ENCODE data around the gene ADK.
"Not testable (repeated sequence)": the region's sequence is repeated elsewhere in the genome, so short reads cannot be mapped to it uniquely, and the experiment has no call there.

Gene ADK

DNA sequence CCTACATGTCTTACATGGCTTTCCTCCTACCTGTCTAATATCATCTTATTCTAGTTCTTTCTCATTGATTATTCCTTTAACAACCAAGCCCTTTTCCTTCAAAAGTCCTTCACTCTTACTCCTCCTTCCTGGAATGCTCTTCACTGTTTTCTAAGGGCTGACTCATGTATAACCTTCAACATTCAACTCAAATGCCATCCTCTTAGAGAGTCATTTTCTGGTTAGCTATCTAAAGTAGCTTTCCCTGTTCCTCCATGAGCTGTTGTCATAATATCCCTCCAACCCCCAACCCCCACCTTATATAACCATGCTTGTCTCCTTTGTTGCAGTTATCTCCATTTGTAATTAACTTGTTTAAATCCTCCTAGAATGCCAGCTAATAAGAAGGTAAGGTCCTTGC, 286.8 kb downstream of the ADK start:
- DNase-seq (ENCODE audit: low spot score in 2 of 2) (no peak), ATAC-seq (no peak)
- H3K9me3 Mint-ChIP-seq, result no peaks in the 10 kb centered on the region
- H3K27ac Mint-ChIP-seq, result no peak overlapping the region
- H3K4me1 Mint-ChIP-seq, result no peaks in the 10 kb centered on the region
- no peak overlapping the region for H3K4me3 Mint-ChIP-seq
- no peaks in the 10 kb centered on the region for H3K36me3 Mint-ChIP-seq

- no peak for ATAC-seq
- H3K27ac Mint-ChIP-seq, result no peak overlapping the region
- H3K36me3 Mint-ChIP-seq, result no peaks in the 10 kb centered on the region
- H3K9me3 Mint-ChIP-seq, result no peaks in the 10 kb centered on the region
- H3K4me3 Mint-ChIP-seq, result no peak overlapping the region
- no peak for DNase-seq (ENCODE audit: low spot score in 2 of 2)
- no peaks in the 10 kb centered on the region for H3K4me1 Mint-ChIP-seq
These were observed 288.2 kb downstream of the ADK start for GRCh38 chr10:74439213-74439612.

DNA sequence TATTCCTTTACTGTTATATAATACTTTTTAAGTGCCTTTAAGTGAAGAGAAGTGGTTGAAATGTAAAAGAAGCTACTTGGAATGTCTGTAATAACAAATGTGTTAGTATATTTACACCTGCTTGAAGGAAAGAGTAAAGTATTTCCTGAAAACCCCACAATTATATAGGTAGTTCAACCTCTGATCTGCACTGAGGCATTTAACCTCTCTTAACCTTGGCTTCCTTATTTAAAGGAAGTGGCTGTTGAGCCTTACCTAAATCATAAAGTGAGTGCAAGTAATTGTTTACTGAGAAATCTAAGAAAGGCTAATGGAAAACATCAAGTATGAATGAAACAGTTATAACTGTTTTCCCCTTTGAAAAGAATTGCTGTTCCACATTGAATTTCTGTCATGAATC, 294.5 kb downstream of the ADK start:
- Mint-ChIP-seq H3K36me3 (peaks cover 6% of the 10 kb centered on the region), H3K9me3 (no peaks in the 10 kb centered on the region), H3K27ac (no peak overlapping the region), H3K4me3 (no peak overlapping the region), H3K4me1 (no peaks in the 10 kb centered on the region)
- DNase-seq (ENCODE audit: low spot score in 2 of 2) (no peak), ATAC-seq (no peak)

- Mint-ChIP-seq H3K27ac (no peak overlapping the region), H3K36me3 (peaks cover 12% of the 10 kb centered on the region), H3K9me3 (no peaks in the 10 kb centered on the region), H3K4me3 (no peak overlapping the region), H3K4me1 (peaks cover 6% of the 10 kb centered on the region)
- no peak for ATAC-seq
- no peak for DNase-seq (ENCODE audit: low spot score in 2 of 2)
These were observed 299.6 kb downstream of the ADK start for GRCh38 chr10:74450602-74451001.

DNA sequence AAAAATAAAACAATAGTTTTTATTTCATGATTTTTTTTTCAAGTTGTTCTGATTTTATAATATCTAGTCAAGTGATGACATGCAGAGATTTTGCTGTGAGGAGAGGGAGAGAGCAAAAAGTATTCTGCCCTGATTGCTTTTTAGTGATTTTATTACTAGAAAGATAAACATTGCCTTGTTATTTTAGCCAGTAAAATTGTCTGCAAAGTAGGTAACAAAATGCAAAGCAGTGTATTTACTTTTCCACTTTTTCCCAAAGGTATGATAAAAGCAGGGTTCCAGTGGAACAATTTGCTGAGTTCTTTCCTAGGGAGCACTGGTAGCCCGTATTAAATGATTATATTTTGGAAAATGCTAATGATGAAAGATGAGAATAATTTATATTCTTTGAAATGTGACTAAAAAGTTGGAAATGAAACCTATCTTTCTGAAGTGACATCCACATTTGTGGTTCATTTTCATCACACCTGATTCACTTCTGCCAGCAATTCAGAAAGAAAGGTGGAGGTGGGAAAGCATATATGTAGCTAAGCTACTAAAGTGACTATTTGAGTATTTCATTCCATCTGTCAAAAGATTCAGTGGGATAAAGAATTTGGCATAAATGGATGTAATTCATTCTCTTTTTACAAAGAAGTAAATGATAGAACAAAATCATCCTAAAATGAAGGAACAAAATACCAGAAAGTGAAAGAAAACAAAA, 300.3 kb downstream of the ADK start:
- Mint-ChIP-seq H3K4me1 (peaks cover 6% of the 10 kb centered on the region), H3K27ac (no peak overlapping the region), H3K9me3 (no peaks in the 10 kb centered on the region), H3K36me3 (peaks cover 12% of the 10 kb centered on the region), H3K4me3 (no peak overlapping the region)
- ATAC-seq (no peak), DNase-seq (ENCODE audit: low spot score in 2 of 2) (no peak)

- ATAC-seq, result no peak
- no peak overlapping the region for H3K4me3 Mint-ChIP-seq
- no peak for DNase-seq (ENCODE audit: low spot score in 2 of 2)
- H3K27ac Mint-ChIP-seq, result no peak overlapping the region
- peaks cover 5% of the 10 kb centered on the region for H3K9me3 Mint-ChIP-seq
- H3K4me1 Mint-ChIP-seq, result peaks cover 6% of the 10 kb centered on the region
- peaks cover 12% of the 10 kb centered on the region for H3K36me3 Mint-ChIP-seq
These were observed 302.1 kb downstream of the ADK start for GRCh38 chr10:74453169-74453568.

DNA sequence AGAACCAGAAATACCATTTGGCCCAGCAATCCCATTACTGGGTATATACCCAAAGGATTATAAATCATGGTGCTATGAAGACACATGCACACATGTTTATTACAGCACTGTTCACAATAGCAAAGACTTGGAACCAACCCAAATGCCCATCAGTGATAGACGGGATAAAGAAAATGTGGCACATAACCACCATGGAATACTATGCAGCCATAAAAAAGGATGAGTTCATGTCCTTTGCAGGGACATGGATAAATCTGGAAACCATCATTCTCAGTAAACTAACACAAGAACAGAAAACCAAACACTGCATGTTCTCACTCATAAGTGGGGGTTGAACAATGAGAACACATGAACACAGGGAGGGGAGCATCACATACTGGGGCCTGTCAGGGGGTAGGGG, 306.5 kb downstream of the ADK start:
- DNase-seq (ENCODE audit: low spot score in 2 of 2); ATAC-seq; H3K36me3 Mint-ChIP-seq; H3K9me3 Mint-ChIP-seq; H3K4me3 Mint-ChIP-seq; H3K27ac Mint-ChIP-seq; H3K4me1 Mint-ChIP-seq: not testable (repeated sequence)

DNA sequence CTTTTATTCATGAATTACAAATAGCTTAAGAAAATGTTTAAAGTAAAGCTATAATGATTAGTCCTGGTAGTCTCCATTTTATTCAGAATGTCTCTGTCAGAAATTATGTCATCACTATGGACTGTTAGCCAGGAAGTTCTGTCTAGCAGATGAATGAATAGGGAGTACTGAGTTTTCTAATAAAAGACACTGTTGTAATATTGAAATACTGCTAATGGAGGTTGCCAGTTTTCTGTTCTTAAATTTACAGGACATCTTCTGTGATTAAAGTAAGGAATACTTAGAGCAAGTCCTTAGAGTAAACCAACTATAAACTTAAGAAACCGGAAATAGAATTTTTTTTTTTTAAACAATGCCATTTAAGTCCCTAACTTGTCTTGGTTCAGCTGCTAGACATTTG, 309.8 kb downstream of the ADK start:
- no peak overlapping the region for H3K27ac Mint-ChIP-seq
- no peaks in the 10 kb centered on the region for H3K36me3 Mint-ChIP-seq
- H3K9me3 Mint-ChIP-seq, result peaks cover 5% of the 10 kb centered on the region
- DNase-seq (ENCODE audit: low spot score in 2 of 2) (no peak), ATAC-seq (no peak)
- H3K4me1 Mint-ChIP-seq, result no peaks in the 10 kb centered on the region
- H3K4me3 Mint-ChIP-seq, result no peak overlapping the region

DNA sequence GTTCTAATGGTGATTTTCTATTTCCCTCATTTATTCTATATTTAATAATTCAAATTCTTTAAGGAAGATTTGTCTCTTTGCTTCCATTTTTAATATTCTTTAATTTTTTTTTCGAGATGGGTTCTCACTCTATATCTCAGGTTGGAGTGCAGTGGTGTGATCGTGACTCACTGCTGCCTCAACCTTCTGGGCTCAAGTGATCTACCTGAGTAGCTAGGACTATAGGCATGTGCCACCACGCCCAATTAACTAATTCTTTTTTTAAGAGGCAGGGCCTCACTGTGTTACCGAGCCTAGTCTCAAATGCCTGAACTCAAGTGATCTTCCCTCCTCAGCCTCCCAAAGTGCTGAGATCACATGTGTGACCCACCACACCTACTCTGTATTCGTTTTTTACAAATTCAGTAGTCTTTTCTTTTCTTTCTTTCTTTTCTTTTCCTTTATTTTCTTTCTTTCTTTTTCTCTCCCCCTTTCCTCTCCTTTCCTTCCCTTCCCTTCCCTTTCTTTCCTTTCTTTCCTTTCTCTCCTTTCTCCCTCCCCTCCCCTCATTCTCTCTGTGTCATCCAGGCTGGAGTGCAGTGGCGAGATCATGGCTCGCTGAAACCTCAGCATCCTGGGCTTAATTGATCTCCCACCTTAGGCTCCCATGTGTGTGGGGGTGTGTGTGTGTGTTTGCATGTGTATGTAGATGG, 323.1 kb downstream of the ADK start:
- H3K9me3 Mint-ChIP-seq, result no peaks in the 10 kb centered on the region
- H3K27ac Mint-ChIP-seq, result no peak overlapping the region
- H3K36me3 Mint-ChIP-seq, result peaks cover 18% of the 10 kb centered on the region
- DNase-seq (ENCODE audit: low spot score in 2 of 2) (no peak), ATAC-seq (no peak)
- no peak overlapping the region for H3K4me3 Mint-ChIP-seq
- H3K4me1 Mint-ChIP-seq, result peaks cover 6% of the 10 kb centered on the region

DNA sequence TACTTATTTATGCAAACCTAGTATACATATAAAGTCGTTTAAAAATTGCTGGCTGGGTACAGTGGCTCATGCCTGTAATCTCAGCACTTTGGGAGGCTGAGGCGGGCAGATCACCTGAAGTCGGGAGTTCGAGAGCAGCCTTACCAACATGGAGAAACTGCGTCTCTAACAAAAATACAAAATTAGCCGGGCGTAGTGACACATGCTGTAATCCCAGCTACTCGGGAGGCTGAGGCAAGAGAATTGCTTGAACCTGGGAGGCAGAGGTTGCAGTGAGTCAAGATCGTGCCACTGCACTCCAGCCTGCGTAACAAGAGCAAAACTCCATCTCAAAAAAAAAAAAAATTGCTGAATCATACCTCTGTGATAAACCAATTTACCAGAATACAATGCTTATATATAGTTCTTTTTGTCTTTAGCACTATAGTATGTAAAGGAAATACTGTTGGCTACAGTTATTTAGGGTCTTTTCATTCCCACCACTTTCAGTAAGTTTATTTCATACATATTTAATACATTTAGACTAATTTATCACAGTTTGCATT, 325.2 kb downstream of the ADK start:
- H3K4me3 Mint-ChIP-seq; DNase-seq (ENCODE audit: low spot score in 2 of 2); ATAC-seq; H3K27ac Mint-ChIP-seq; H3K4me1 Mint-ChIP-seq; H3K9me3 Mint-ChIP-seq: not testable (repeated sequence)
- peaks cover 12% of the 10 kb centered on the region for H3K36me3 Mint-ChIP-seq

- Mint-ChIP-seq H3K27ac (no peak overlapping the region), H3K36me3 (no peaks in the 10 kb centered on the region), H3K4me3 (no peak overlapping the region), H3K4me1 (no peaks in the 10 kb centered on the region), H3K9me3 (no peaks in the 10 kb centered on the region)
- no peak for ATAC-seq
- DNase-seq (ENCODE audit: low spot score in 2 of 2), result no peak
These were observed 329.8 kb downstream of the ADK start for GRCh38 chr10:74480778-74481177.

- H3K4me1 Mint-ChIP-seq, result no peaks in the 10 kb centered on the region
- H3K9me3 Mint-ChIP-seq, result no peaks in the 10 kb centered on the region
- H3K4me3 Mint-ChIP-seq, result no peak overlapping the region
- no peak overlapping the region for H3K27ac Mint-ChIP-seq
- ATAC-seq, result no peak
- no peak for DNase-seq (ENCODE audit: low spot score in 2 of 2)
- no peaks in the 10 kb centered on the region for H3K36me3 Mint-ChIP-seq
These were observed 332.3 kb downstream of the ADK start for GRCh38 chr10:74483356-74483755.

DNA sequence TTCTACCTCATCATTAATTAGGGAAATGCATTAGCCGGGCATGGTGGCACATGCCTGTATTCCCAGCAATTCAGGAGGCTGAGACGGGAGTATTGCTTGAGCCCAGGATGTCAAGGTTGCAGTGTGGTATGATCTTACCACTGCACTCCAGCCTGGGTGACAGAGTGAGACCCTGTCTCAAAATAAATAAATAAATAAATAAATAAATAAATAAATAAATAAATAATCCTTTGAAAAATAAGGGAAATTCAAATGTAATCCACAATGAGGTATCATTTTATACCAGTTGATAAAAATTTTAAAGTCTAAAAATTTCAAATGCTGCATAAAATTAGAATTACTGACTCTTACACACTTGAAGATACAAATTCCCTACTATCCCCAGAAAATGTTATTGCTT, 334.3 kb downstream of the ADK start:
- Mint-ChIP-seq H3K27ac (no peak overlapping the region), H3K9me3 (no peaks in the 10 kb centered on the region), H3K36me3 (no peaks in the 10 kb centered on the region), H3K4me1 (no peaks in the 10 kb centered on the region), H3K4me3 (no peak overlapping the region)
- no peak for ATAC-seq
- no peak for DNase-seq (ENCODE audit: low spot score in 2 of 2)

GRCh38 chr10:74486659-74487058, 335.6 kb downstream of the ADK start:
- H3K4me1 Mint-ChIP-seq, result no peaks in the 10 kb centered on the region
- H3K9me3 Mint-ChIP-seq, result no peaks in the 10 kb centered on the region
- no peak for DNase-seq (ENCODE audit: low spot score in 2 of 2)
- H3K27ac Mint-ChIP-seq, result no peak overlapping the region
- no peaks in the 10 kb centered on the region for H3K36me3 Mint-ChIP-seq
- no peak overlapping the region for H3K4me3 Mint-ChIP-seq
- ATAC-seq, result no peak

DNA sequence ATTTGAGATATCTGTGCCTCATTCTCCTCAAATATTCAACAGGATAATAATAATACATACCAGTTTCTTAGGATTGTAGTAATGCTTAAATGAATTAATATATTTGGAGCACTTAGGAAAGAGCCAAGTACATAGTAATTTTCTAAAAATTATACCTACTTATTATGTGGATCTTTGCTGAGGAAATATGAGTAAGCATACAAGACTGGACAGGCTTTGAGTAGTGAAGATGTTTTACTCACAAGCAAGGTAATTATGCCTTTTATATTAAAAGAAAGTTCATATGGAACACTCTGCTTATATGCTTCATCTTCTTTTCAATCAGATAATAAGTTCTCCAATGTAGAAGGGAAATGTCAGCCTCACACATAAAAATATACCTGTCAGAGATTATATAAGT, 337.9 kb downstream of the ADK start:
- no peak for ATAC-seq

DNA sequence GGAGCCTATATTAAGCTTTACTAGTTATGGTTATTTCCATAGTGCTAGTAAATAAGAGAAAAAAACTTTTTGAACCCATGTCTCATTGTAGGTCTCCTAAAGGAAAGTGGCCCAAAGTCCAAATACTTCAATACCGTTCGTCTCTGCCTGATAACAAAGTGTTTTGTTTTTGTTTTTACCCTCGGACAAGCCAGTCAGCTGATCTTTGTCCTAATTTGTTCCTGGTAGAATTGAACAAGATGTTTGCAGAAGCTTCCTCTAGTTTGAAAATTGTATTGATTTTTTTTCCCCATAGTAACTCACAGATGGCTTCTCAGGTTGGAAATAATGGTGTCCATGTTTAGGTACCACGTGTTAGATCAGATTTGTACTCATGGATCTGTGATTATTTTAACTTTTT, 339.5 kb downstream of the ADK start:
- H3K36me3 Mint-ChIP-seq, result no peaks in the 10 kb centered on the region
- H3K27ac Mint-ChIP-seq, result no peak overlapping the region
- H3K4me3 Mint-ChIP-seq, result no peak overlapping the region
- DNase-seq (ENCODE audit: low spot score in 2 of 2) (no peak), ATAC-seq (no peak)
- no peaks in the 10 kb centered on the region for H3K9me3 Mint-ChIP-seq
- H3K4me1 Mint-ChIP-seq, result no peaks in the 10 kb centered on the region

More for the DNA sequence above, 337.9 kb downstream of the ADK start:
- Mint-ChIP-seq H3K4me3 (no peak overlapping the region), H3K36me3 (no peaks in the 10 kb centered on the region), H3K27ac (no peak overlapping the region), H3K4me1 (no peaks in the 10 kb centered on the region), H3K9me3 (no peaks in the 10 kb centered on the region)
- no peak for DNase-seq (ENCODE audit: low spot score in 2 of 2)

Data from stimulated activated effector memory CD8-positive, alpha-beta T cell treated with anti-CD3 and anti-CD28 coated beads, Interleukin-12 subunit alpha, Interleukin-12 subunit beta, amount 100 ng/mL, for 72 hours (primary cell).